Measurements from ENCODE around the gene PPA2.
"Not testable (repeated sequence)": the region's sequence is repeated elsewhere in the genome, so short reads cannot be mapped to it uniquely, and the experiment has no call there.

PPA2 gene

DNA sequence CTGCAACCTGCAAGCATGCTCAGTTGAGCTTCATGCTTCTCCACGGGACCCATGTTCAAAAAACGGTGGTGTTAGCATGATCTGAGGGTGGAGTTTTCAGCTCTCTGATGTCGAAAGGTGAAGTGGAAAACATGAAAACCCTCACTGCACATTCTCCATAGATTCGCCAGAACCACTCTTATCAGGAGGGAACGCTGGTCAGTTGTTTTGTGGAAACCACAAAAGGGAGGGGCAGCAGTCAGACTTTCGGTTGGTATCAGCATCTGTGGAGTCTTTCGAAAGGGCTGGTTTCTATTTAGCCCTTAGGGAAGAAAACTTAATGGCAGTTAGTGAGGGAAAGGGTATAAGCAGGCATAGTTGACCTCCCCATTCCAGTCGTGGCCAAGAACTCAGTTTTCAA, 12.6 kb downstream of the PPA2 start:
- peak; percentile 13 for DNase-seq (ENCODE audit: low read depth)
- H3K4me3 ChIP-seq (ENCODE audit: low read depth, low read length): no peak overlapping the region
- TF ChIP-seq, protein P1, sequence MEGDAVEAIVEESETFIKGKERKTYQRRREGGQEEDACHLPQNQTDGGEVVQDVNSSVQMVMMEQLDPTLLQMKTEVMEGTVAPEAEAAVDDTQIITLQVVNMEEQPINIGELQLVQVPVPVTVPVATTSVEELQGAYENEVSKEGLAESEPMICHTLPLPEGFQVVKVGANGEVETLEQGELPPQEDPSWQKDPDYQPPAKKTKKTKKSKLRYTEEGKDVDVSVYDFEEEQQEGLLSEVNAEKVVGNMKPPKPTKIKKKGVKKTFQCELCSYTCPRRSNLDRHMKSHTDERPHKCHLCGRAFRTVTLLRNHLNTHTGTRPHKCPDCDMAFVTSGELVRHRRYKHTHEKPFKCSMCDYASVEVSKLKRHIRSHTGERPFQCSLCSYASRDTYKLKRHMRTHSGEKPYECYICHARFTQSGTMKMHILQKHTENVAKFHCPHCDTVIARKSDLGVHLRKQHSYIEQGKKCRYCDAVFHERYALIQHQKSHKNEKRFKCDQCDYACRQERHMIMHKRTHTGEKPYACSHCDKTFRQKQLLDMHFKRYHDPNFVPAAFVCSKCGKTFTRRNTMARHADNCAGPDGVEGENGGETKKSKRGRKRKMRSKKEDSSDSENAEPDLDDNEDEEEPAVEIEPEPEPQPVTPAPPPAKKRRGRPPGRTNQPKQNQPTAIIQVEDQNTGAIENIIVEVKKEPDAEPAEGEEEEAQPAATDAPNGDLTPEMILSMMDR (IDR thresholded peaks at IDR 0.05; ENCODE audit: insufficient read depth, low read depth, low read length, missing control alignments): no peak

DNA sequence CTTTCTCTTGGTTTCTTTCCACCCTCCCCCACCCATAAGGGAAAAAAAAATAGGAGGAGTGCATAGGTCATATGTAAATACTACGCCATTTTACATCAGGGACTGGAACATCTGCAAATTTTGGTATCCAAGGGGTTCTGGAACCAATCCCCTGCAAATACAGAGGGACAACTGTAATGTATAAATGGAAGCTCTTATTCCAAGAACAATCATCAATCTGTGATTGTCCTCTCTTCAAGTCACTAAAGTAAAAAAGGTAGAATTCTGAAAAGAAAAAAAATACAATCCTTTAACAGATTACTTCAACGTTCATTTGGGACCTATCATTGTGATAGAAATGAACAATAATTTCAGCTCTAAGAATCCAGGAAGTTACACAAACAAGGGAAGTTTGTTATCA, 13.6 kb downstream of the PPA2 start:
- H3K4me3 ChIP-seq (ENCODE audit: low read depth, low read length): no peak overlapping the region
- DNase-seq (ENCODE audit: low read depth): no peak
- TF ChIP-seq, protein P1 (IDR thresholded peaks at IDR 0.05; ENCODE audit: insufficient read depth, low read depth, low read length, missing control alignments): no peak

DNA sequence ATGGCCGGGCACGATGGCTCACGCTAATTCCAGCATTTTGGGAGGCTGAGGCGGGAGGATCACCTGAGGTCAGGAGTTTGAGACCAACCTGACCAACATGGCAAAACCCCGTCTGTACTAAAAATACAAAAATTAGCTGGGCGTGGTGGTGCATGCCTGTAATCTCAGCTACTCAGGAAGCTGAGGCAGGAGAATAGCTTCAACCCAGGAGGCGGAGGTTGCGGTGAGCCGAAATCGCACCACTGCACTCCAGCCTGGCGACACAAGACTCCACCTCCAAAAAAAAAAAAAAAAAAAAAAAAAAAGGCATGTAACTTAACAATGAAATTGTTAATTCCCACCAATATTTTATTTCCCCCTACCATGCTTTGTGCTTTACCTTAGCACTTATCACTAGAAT, 15.3 kb downstream of the PPA2 start:
- DNase-seq (ENCODE audit: low read depth); H3K4me3 ChIP-seq (ENCODE audit: low read depth, low read length): not testable (repeated sequence)

DNA sequence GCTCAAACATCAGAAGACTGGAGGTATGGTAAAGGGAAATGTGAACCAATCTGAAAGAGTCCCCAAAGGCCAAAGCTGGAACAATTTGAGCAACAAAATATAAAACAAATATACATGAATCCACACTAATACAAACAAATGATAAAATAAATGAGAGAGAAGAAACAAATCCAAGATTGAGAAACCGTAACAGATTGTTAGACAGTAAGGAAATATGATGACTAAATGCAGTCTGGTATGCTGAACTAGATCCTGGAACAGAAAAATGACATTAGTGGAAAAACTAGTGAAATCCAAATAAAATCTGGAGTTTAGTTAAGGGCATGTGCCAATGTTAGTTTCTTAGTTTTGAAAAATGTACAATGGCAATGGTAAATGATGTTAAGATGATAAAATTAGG, 15.9 kb downstream of the PPA2 start:
- no peak overlapping the region for H3K4me3 ChIP-seq (ENCODE audit: low read depth, low read length)
- DNase-seq (ENCODE audit: low read depth): no peak
- TF ChIP-seq, protein P1 (IDR thresholded peaks at IDR 0.05; ENCODE audit: insufficient read depth, low read depth, low read length, missing control alignments): no peak

DNA sequence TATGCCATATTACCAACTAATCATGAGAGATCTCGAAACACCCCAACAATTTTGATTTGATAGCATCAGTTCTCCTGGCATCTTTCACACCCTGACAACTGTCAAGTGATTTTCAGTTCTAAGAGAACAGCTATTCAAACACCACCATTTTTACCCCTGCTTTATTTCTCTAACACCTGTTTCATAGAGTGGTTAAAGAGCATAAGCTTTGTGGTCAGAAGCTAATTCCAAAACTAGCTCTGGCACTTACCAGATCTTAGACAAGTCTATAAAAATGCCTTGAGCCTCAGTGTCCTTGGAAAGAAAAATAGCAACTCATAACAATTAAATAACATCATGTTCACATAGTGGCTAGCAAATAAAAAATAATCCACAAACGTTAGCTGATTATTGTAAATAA, 17.9 kb downstream of the PPA2 start:
- DNase-seq (ENCODE audit: low read depth): no peak
- TF ChIP-seq, protein P1 (IDR thresholded peaks at IDR 0.05; ENCODE audit: insufficient read depth, low read depth, low read length, missing control alignments): no peak
- H3K4me3 ChIP-seq (ENCODE audit: low read depth, low read length): no peak overlapping the region

DNA sequence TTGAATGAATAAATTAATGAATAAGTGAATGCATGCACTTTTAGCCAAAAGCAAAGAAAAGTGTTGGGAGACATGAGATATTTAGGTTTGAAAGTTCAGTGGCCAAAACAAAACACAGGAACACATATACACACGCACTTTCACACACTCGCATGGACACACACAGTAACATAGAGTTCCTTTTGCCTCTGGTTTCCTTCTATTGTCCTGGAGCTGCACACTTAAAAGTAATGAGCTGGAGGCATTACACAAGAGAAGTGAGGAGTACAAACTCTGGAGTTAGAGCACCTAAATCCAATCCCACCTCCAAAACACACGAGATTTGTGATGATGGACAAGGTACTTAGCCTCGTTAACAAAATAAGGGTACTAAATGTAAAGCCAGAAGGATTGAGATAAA, 18.7 kb downstream of the PPA2 start:
- DNase-seq (ENCODE audit: low read depth): no peak
- no peak overlapping the region for H3K4me3 ChIP-seq (ENCODE audit: low read depth, low read length)
- TF ChIP-seq, protein P1 (IDR thresholded peaks at IDR 0.05; ENCODE audit: insufficient read depth, low read depth, low read length, missing control alignments): no peak

DNA sequence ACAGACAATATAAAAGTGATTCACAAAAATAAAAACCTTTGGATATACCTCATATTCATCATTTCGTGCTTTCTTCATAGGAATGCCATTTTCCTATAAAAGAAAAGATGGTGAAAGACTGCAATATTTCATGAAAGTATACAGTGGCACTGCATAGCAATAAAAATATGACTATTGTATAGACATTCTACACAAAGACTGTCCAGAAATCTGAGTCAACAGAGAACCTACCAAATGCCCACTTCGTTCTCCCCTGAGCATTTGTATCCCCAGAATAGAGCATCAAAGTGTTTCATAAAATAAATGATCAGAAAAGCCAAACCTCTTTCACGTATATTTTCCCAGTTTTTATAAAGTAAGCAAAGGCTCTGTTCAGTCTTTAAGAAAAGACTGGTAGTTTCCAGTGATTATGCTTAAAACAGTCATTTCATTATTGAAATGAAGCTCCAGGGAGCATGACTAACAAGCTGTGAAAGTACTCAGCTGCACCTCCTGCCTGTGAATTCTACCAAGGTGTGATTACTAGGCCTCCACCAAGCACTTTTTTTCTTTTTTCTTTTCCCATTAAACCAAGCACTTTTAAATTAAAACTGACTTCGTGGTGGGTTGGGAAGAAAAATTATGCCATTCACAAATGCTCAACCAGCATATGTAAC, 20.2 kb downstream of the PPA2 start:
- DNase-seq (ENCODE audit: low read depth): peak; percentile 51
- TF ChIP-seq, protein P1 (IDR thresholded peaks at IDR 0.05; ENCODE audit: insufficient read depth, low read depth, low read length, missing control alignments): no peak
- H3K4me3 ChIP-seq (ENCODE audit: low read depth, low read length): no peak overlapping the region

Data from GM12865 (cell line).